Inflammatory macrophage treated with lipopolysaccharide for 1 hour (primary cell): ENCODE results near the gene ABHD17A.

Source experiments
- DNase-seq, 2 donors: peaks; one replicate each; pipeline ENCODE4 v3.0.0-alpha.2; 2020 to 2022

Gene ABHD17A

GRCh38 chr19:1863328-1863637 is 22.0 kb downstream of the ABHD17A start, which contains the start of gene KLF16:
Gene KLF16 (minus strand): TSS chr19:1863579. CDS start chr19:1863497, 82 bp downstream.
- no peak for DNase-seq

GRCh38 chr19:1862424-1863327 is 22.6 kb downstream of the ABHD17A start:
- no peak for DNase-seq

GRCh38 chr19:1862068-1862423 is 23.2 kb downstream of the ABHD17A start:
- no peak for DNase-seq

GRCh38 chr19:1861599-1862031 is 23.7 kb downstream of the ABHD17A start:
- no peak for DNase-seq

- no peak for DNase-seq
Observed at GRCh38 chr19:1860821-1861598, 24.3 kb downstream of the ABHD17A start.

GRCh38 chr19:1860042-1860775 is 25.1 kb downstream of the ABHD17A start:
- peak; percentile 58 to 67 for DNase-seq

GRCh38 chr19:1859331-1859781 is 25.9 kb downstream of the ABHD17A start:
- no peak for DNase-seq

- no peak for DNase-seq
Observed at GRCh38 chr19:1858412-1859081, 26.7 kb downstream of the ABHD17A start.

GRCh38 chr19:1857648-1858326 is 27.5 kb downstream of the ABHD17A start:
- no peak for DNase-seq

- DNase-seq: peak; percentile 76 to 84
Observed at GRCh38 chr19:1856698-1857603, 28.3 kb downstream of the ABHD17A start.

- no peak for DNase-seq
Observed at GRCh38 chr19:1856345-1856697, 29.0 kb downstream of the ABHD17A start.

GRCh38 chr19:1855828-1856255 is 29.5 kb downstream of the ABHD17A start:
- no peak for DNase-seq

- DNase-seq: peak; percentile 87 to 94
Observed at GRCh38 chr19:1855040-1855827, 30.1 kb downstream of the ABHD17A start.

GRCh38 chr19:1854542-1855039 is 30.7 kb downstream of the ABHD17A start:
- peak in 1 of 2 donors; percentile 17 for DNase-seq

GRCh38 chr19:1854039-1854541 is 31.2 kb downstream of the ABHD17A start:
- no peak for DNase-seq

GRCh38 chr19:1853295-1854038 is 31.8 kb downstream of the ABHD17A start:
- DNase-seq: peak; percentile 74 to 91

GRCh38 chr19:1852581-1853128 is 32.6 kb downstream of the ABHD17A start:
- no peak for DNase-seq
